Measurements from ENCODE around the gene P4HB.

P4HB gene

GRCh38 chr17:81811705-81812570, 48.4 kb downstream of the P4HB start:
- no peaks in the 10 kb centered on the region for H3K79me2 ChIP-seq
- TF ChIP-seq CTCF (IDR thresholded peaks at IDR 0.05): no peak
- no peaks in the 10 kb centered on the region for H3K36me3 ChIP-seq (ENCODE audit: control insufficient read depth, insufficient read depth, low read length)
- H3K4me3 ChIP-seq (ENCODE audit: low read depth, low read length): no peak overlapping the region
- H3K27me3 ChIP-seq (ENCODE audit: control insufficient read depth, insufficient read depth, low read length): no peaks in the 10 kb centered on the region
- no peaks in the 10 kb centered on the region for H3K9me3 ChIP-seq (ENCODE audit: control insufficient read depth, low read length)
- no peak overlapping the region for H3K9ac ChIP-seq
- peaks cover 3% of the 10 kb centered on the region for H3K4me1 ChIP-seq
- no peak overlapping the region for H2AFZ ChIP-seq
- H3K27ac ChIP-seq: no peak overlapping the region
- no peak overlapping the region for H3K4me2 ChIP-seq (ENCODE audit: low read length)

GRCh38 chr17:81810892-81811704, 49.2 kb downstream of the P4HB start:
- no peak for TF ChIP-seq CTCF (IDR thresholded peaks at IDR 0.05)
- Histone ChIP-seq H3K27ac (no peak overlapping the region), H3K4me1 (peaks cover 3% of the 10 kb centered on the region), H3K79me2 (no peaks in the 10 kb centered on the region), H2AFZ (no peak overlapping the region), H3K4me2 (ENCODE audit: low read length) (no peak overlapping the region), H3K4me3 (ENCODE audit: low read depth, low read length) (no peak overlapping the region), H3K27me3 (ENCODE audit: control insufficient read depth, insufficient read depth, low read length) (no peaks in the 10 kb centered on the region), H3K36me3 (ENCODE audit: control insufficient read depth, insufficient read depth, low read length) (no peaks in the 10 kb centered on the region), H3K9ac (no peak overlapping the region), H3K9me3 (ENCODE audit: control insufficient read depth, low read length) (no peaks in the 10 kb centered on the region)

GRCh38 chr17:81810476-81810875, 49.9 kb downstream of the P4HB start:
- no peaks in the 10 kb centered on the region for H3K27me3 ChIP-seq (ENCODE audit: control insufficient read depth, insufficient read depth, low read length)

GRCh38 chr17:81809556-81809998, 50.8 kb downstream of the P4HB start:
- H3K4me2 ChIP-seq (ENCODE audit: low read length): no peak overlapping the region
- no peak overlapping the region for H3K27ac ChIP-seq
- H3K36me3 ChIP-seq (ENCODE audit: control insufficient read depth, insufficient read depth, low read length): no peaks in the 10 kb centered on the region
- H3K27me3 ChIP-seq (ENCODE audit: control insufficient read depth, insufficient read depth, low read length): no peaks in the 10 kb centered on the region
- no peaks in the 10 kb centered on the region for H3K4me1 ChIP-seq
- H3K9ac ChIP-seq: no peak overlapping the region
- H3K9me3 ChIP-seq (ENCODE audit: control insufficient read depth, low read length): no peaks in the 10 kb centered on the region
- no peak overlapping the region for H3K4me3 ChIP-seq (ENCODE audit: low read depth, low read length)
- H3K79me2 ChIP-seq: no peaks in the 10 kb centered on the region
- no peak overlapping the region for H2AFZ ChIP-seq
- TF ChIP-seq CTCF (IDR thresholded peaks at IDR 0.05): no peak

More at GRCh38 chr17:81810476-81810875, 49.9 kb downstream of the P4HB start:
- no peak for TF ChIP-seq CTCF (IDR thresholded peaks at IDR 0.05)
- Histone ChIP-seq H3K27ac (no peak overlapping the region), H3K4me2 (ENCODE audit: low read length) (no peak overlapping the region), H3K79me2 (no peaks in the 10 kb centered on the region), H3K4me3 (ENCODE audit: low read depth, low read length) (no peak overlapping the region), H3K9ac (no peak overlapping the region), H3K4me1 (peaks cover under 1% of the 10 kb centered on the region), H2AFZ (no peak overlapping the region), H3K9me3 (ENCODE audit: control insufficient read depth, low read length) (no peaks in the 10 kb centered on the region), H3K36me3 (ENCODE audit: control insufficient read depth, insufficient read depth, low read length) (no peaks in the 10 kb centered on the region)
